ENCODE data around the gene MRPS27.

GRCh38 chr5:72234868-72235267, 85.2 kb downstream of the MRPS27 start:
- TF ChIP-seq CTCF (conservative IDR thresholded peaks at IDR 0.05 in 1 of 2, IDR thresholded peaks at IDR 0.05 in 1 of 2; ENCODE audit: extremely low read depth in 1 of 2, insufficient read depth in 1 of 2, low read depth in 1 of 2, low read length in 2 of 2): no peak
- TF ChIP-seq EZH2 (IDR thresholded peaks at IDR 0.05; ENCODE audit: borderline replicate concordance, low read length): no peak

Measured in mammary epithelial cell (primary cell).